Panc1 (cell line): Measurements from ENCODE around the gene ROBO1. TPM values are rescaled to one million over a fixed set of nuclear protein-coding genes. Genes with fewer than 3 reads are reported as not detected.

Experiments used
- ATAC-seq: fragments of 200-7000 bp; cut with Tn5 transposase; 2 replicates; pipeline ENCODE4 v1.9.1; 2020; ENCODE audit warnings: mild to moderate bottlenecking, moderate library complexity
- BruUV-seq: library from RNA; stranded (reverse); fragments of 400-500 nt; replicated peaks from 2 replicates; lab custom pipeline; 2021; lab: Mats Ljungman, UMichigan
- CTCF ChIA-PET: fragments of 300-600 bp; sonication (Branson Sonifier 250); formaldehyde crosslinking; loops from one replicate; lab custom pipeline; 2022; ENCODE audit warnings: antibody characterized with exemption; lab: Charles Lee
- POLR2A ChIA-PET: fragments of 300-600 bp; sonication (Branson Sonifier 250); formaldehyde crosslinking; loops from one replicate; lab custom pipeline; 2022; ENCODE audit warnings: antibody characterized with exemption; lab: Charles Lee
- DNase-seq: peaks from one replicate; pipeline ENCODE4 v3.0.0-alpha.2; 2010; ENCODE audit warnings: low read depth, low spot score
- H3K27ac ChIP-seq: 2 replicates; pipeline ENCODE4 v1.5.1; 2011; ENCODE audit warnings: mild to moderate bottlenecking, low read length, inconsistent platforms
- H3K27me3 ChIP-seq: fragments of 200-500 bp; sonication (Bioruptor generic); 2 replicates; pipeline ENCODE4 v1.6.0; 2014; ENCODE audit warnings: low read length, inconsistent platforms; ENCODE audit not compliant: control insufficient read depth, insufficient read depth
- H3K36me3 ChIP-seq: fragments of 200-500 bp; sonication (Bioruptor generic); 2 replicates; pipeline ENCODE4 v1.5.1; 2014; ENCODE audit warnings: inconsistent platforms, mild to moderate bottlenecking, low read length, moderate library complexity; ENCODE audit not compliant: control insufficient read depth, insufficient read depth
- H3K4me1 ChIP-seq: 2 replicates; pipeline ENCODE4 v1.5.1; 2011; ENCODE audit warnings: inconsistent platforms, mild to moderate bottlenecking, low read length, moderate library complexity; ENCODE audit not compliant: control insufficient read depth, insufficient read depth
- H3K4me3 ChIP-seq, 2 experiments: 2 replicates each; pipeline ENCODE4 v1.5.1; 2011 to 2012; ENCODE audit warnings: low read depth in 2 of 2, low read length in 2 of 2, mild to moderate bottlenecking in 2 of 2, inconsistent platforms in 1 of 2, moderate library complexity in 1 of 2
- H3K9me3 ChIP-seq: fragments of 200-500 bp; sonication (Bioruptor generic); 2 replicates; pipeline ENCODE4 v1.5.1; 2014; ENCODE audit warnings: low read depth, mild to moderate bottlenecking, inconsistent platforms, low read length, moderate library complexity; ENCODE audit not compliant: control insufficient read depth, insufficient read depth
- CTCF ChIP-seq: fragments of 450-650 bp; IDR thresholded peaks from 2 replicates; pipeline ENCODE4 v1.5.1; 2017; ENCODE audit warnings: mild to moderate bottlenecking
- POLR2AphosphoS5 ChIP-seq: IDR thresholded peaks from 2 replicates; pipeline ENCODE4 v1.6.1; 2012; ENCODE audit warnings: mild to moderate bottlenecking, low read depth, low read length, moderate library complexity
- REST ChIP-seq, 2 experiments: IDR thresholded peaks; 2 replicates each; pipeline ENCODE4 v1.6.1; 2011 to 2012; ENCODE audit warnings: low read depth in 2 of 2, control low read depth in 1 of 2, low read length in 1 of 2, mild to moderate bottlenecking in 1 of 2, moderate library complexity in 1 of 2; ENCODE audit not compliant: insufficient read depth in 1 of 2
- SIN3A ChIP-seq: IDR thresholded peaks from 2 replicates; pipeline ENCODE4 v1.6.1; 2012; ENCODE audit warnings: low read depth, mild to moderate bottlenecking, low read length, moderate library complexity, borderline replicate concordance; ENCODE audit not compliant: insufficient read depth
- TCF7L2 ChIP-seq: IDR thresholded peaks from 2 replicates; pipeline ENCODE4 v1.6.1; 2011; ENCODE audit warnings: mild to moderate bottlenecking, low read depth, low read length, inconsistent platforms
- in situ Hi-C: cut with HindIII; loops from 2 replicates; pipeline ENCODE4 v1.10.0; 2016; ENCODE audit warnings: low sequenced_read_pairs, low pct_unique_long_range_greater_than_20kb
- intact Hi-C: fragments of 100-400 bp; cut with micrococcal nuclease; formaldehyde crosslinking; loops from one replicate; pipeline ENCODE4 v1.10.0; 2022; ENCODE audit not compliant: unreplicated experiment
- total RNA-seq: library from RNA; stranded (reverse); gene quantifications from one replicate; pipeline ENCODE4 v1.2.1, GENCODE V29; 2021; ENCODE audit not compliant: unreplicated experiment

The ROBO1 gene
- total RNA-seq, 1 experiment from 2014 or later: 61.6 TPM

- Histone ChIP-seq H3K9me3 (no peaks in the 10 kb centered on the region), H3K27me3 (no peaks in the 10 kb centered on the region), H3K4me3 (no peak overlapping the region), H3K27ac (no peak overlapping the region), H3K4me1 (no peaks in the 10 kb centered on the region), H3K36me3 (no peaks in the 10 kb centered on the region)
- no TSS peak for BruUV-seq
- ChIA-PET POLR2A (no interaction called here), CTCF (no interaction called here)
- no peak for TF ChIP-seq REST (IDR thresholded peaks at IDR 0.05; ENCODE audit: insufficient read depth in 1 of 2, low read depth in 2 of 2, low read length in 1 of 2)
- TF ChIP-seq SIN3A: no peak
- no peak for TF ChIP-seq TCF7L2
- TF ChIP-seq POLR2AphosphoS5: no peak
- no peak for TF ChIP-seq CTCF
- intact Hi-C loops (no loop called here), in situ Hi-C loops (no loop called here)
- no peak for DNase-seq
- ATAC-seq: no peak
Observed at GRCh38 chr3:78801926-78802561, 965.8 kb downstream of the ROBO1 start.

GRCh38 chr3:78799681-78800080 lies 968.1 kb downstream of the ROBO1 start:
- ChIA-PET CTCF (no interaction called here), POLR2A (no interaction called here)
- H3K27me3 ChIP-seq: no peaks in the 10 kb centered on the region
- H3K9me3 ChIP-seq: no peaks in the 10 kb centered on the region
- TF ChIP-seq POLR2AphosphoS5: no peak
- TF ChIP-seq CTCF: no peak
- no peak for TF ChIP-seq REST (IDR thresholded peaks at IDR 0.05; ENCODE audit: insufficient read depth in 1 of 2, low read depth in 2 of 2, low read length in 1 of 2)
- no peak for TF ChIP-seq SIN3A
- TF ChIP-seq TCF7L2: no peak
- no peak for ATAC-seq
- BruUV-seq: no TSS peak
- H3K4me3 ChIP-seq: no peak overlapping the region
- H3K4me1 ChIP-seq: no peaks in the 10 kb centered on the region; the same call in 1 of the 2 replicates
- in situ Hi-C loops (no loop called here), intact Hi-C loops (no loop called here)
- no peak overlapping the region for H3K27ac ChIP-seq
- no peaks in the 10 kb centered on the region for H3K36me3 ChIP-seq
- no peak for DNase-seq
